Adipose tissue (tissue), 3 donors: ENCODE measurements around the gene PRDM16. TPM values are rescaled to one million over a fixed set of nuclear protein-coding genes. Genes with fewer than 3 reads are reported as not detected.
"Not testable (repeated sequence)": the region's sequence is repeated elsewhere in the genome, so short reads cannot be mapped to it uniquely, and the experiment has no call there.

Source experiments
- H3K27ac ChIP-seq: one replicate; pipeline ENCODE4 v1.5.1; 2013; ENCODE audit warnings: low read depth, low read length
- WGBS, 3 donors: extraction: QIAGEN DNeasy Blood & Tissue Kit; methylation state at CpG; one replicate each; pipeline ENCODE4 v1.1.7; 2013; 5-methylcytosine and 5-hydroxymethylcytosine counted together
- polyA plus RNA-seq, 3 donors: library from polyadenylated mRNA; stranded (reverse); fragments of 200-250 nt; gene quantifications; one replicate each; pipeline ENCODE4 v1.2.3, GENCODE V29; 2013
- donor health status: healthy with polysubstance abuse.
- donor health status: Bipolar disorder and iron deficiency.
- donor health status: healthy.

PRDM16 gene
- polyA plus RNA-seq, 3 donors, result 1.6 to 3.6 (median 1.6) TPM

DNA sequence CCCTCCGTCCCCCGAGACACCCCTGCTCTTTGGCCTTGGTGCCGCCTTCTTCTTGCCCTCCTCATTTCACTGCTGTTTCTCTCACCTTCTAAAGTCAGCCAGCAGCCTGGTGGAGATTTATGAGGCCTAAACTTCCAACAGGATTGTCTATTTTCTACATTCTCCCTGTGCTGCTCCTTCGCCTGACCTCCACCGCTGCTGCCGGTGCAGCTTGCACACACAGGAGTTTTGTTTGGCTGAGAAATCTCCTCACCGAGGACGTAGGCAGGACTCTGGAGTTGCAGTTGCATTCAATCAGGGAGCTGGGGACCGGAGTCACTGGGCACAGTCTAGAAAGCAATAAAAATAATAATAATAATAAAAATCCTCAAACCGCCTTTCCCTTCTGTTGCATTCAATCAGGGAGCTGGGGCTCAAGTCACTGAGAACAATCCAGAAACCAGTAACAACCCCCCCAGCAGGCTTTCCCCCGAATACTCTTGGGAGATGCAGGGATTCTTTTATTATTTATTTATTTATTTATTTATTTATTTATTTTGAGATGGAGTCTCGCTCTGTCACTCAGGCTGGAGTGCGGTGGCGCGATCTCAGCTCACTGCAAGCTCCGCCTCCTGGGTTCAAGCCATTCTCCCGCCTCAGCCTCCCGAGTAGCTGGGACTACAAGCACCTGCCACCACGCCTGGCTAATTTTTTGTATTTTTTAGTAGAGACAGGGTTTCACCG, 19.1 kb downstream of the PRDM16 start:
- 73 to 81% (median 80%) methylated on average over 20 of the region's 20 CpGs for WGBS, 3 donors
- H3K27ac ChIP-seq, result not testable (repeated sequence)

DNA sequence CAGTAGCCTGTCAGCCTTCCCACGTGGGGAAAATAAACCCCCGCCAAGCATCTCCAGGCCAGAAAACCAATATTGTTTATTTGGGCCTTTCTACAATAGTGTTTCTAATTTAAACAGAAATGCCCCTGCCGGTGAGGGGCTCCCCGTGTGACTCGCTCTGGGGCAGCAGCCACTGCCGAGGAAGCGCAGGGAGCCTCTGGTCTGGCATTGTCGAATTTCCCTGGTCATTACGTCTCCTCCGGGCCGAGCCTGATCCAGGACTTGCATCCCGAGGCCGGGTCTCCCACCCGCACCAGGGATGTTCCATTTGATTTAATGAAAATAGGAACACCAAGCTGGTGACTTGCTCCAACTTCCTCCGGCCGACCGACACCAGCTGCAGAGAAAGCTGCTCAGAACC, 20.5 kb downstream of the PRDM16 start:
- WGBS, 3 donors, result 79 to 86% (median 83%) methylated on average over 17 of the region's 17 CpGs
- no peak overlapping the region for H3K27ac ChIP-seq

DNA sequence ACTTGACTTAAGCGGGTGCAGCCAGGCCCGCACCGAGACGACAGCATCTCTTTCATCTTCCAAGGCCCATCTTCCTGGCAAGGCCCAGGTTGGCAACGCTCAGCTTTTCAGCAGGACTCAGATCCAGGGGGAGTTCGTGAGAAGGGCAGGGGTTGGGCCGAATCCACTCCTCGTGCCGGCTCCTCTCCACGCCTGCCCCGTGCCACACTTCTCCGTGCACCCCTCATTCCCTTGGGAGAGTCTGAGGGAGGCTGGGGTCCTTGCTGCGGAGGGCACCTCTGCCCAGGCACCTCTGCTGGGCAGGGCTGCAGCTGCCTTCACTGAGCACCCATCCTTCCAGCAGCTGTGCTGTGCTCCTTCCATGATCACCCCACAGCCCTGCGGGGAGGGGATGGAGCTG, 22.3 kb downstream of the PRDM16 start:
- 87 to 94% (median 88%) methylated on average over 14 of the region's 14 CpGs for WGBS, 3 donors
- no peak overlapping the region for H3K27ac ChIP-seq

DNA sequence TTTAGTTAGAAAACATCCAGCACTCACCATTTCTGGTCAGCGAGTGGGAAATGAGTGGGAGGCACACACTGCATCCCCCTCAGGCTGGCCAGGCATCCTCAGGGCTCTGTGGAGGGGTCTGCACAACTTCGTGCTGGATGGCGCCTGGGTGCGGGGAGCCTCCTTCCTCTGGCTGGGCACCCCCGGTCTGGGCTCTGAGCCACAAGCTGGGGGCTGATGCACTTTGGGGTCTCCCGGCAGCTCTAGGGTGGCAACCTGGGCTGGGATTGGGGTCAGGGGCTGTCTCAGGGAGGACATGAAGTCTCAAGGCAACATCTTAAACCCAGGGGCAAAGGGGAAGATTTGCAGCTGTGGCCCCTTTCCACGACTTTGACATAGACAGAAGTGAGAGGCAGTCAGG, 23.5 kb downstream of the PRDM16 start:
- 66 to 88% (median 69%) methylated on average over 7 of the region's 7 CpGs for WGBS, 3 donors
- no peak overlapping the region for H3K27ac ChIP-seq

DNA sequence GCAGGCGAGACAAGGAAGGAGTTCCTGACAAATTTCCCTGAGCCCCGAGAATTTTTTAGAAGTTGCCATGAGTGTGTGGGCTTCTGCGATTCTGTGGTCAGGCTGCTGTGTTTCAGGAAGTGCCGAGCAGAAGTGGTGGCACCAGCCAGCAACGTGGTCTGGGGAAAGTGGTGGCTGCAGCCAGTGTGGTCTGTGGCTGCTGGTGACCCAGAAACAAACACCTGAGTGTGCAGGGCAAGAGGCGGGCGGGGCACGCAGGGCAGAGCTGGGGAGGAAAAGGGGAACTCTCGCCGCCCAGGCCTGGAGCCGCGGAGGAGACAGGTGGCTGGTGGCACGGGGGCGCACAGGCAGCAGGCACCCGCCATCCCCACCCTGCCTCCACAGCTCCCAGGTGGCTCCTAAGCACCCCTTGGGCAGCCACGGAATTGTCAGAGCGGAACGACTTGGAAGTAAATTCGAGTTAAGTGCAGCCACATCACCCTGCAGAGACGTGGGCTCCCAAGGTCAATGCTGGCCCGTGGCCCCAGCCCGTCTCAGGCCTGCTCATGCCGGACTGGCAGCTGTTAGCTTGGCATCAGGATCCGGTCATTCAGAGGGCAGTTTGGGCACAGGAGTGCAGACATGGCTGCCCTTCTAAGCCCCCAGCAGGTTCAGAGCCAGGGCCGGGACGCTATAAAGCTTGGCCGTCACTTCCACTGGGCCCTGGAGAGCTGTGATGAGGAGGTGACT, 25.1 kb downstream of the PRDM16 start:
- 34 to 63% (median 61%) methylated on average over 23 to 27 of the region's 27 CpGs for WGBS, 3 donors
- no peak overlapping the region for H3K27ac ChIP-seq

DNA sequence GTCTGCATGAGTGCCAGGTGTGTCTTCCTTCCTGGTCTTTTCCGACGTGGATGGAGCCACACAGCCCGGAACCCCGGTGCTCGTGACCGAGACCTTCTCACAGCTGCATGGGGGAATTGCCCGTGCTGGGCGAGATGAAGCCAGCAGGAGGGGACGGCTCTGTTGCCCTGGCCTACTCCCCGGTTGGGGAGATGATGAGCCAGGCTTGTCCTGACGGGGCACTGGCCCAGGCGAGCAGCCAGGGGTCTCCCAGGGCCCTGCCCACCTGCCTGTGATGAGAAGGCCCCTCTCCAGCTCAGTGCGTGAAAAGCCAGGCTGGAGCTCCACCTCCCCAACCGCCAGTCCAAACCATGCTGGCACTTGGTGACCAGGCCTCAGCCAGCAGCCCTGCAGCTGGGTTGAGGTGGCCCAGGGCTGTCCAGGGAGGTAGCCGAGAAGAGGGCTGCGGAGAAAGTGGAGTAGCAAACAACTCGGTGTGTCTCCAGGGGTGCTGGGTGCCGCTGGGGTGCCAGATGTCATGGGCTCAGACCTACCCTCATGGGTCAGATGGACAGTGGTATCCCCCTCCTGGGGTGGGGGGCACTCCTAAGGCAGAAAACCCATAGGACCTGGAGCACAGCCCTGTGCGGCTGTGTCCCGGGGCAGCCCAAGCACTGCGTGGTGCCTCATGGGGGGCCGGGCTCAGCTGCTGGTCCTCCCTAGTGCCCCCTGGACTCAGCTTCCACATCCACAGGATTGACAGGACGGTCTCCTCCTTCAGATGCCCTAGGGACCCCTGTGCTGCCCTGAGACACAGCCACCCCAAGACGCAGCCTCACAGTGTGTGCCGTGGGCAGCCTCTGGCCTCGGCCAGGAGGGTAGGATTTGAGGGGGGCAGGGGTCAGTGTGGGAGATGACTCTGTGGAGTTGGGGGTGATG, 26.1 kb downstream of the PRDM16 start:
- 81 to 87% (median 85%) methylated on average over 25 to 26 of the region's 26 CpGs for WGBS, 3 donors
- no peak overlapping the region for H3K27ac ChIP-seq

DNA sequence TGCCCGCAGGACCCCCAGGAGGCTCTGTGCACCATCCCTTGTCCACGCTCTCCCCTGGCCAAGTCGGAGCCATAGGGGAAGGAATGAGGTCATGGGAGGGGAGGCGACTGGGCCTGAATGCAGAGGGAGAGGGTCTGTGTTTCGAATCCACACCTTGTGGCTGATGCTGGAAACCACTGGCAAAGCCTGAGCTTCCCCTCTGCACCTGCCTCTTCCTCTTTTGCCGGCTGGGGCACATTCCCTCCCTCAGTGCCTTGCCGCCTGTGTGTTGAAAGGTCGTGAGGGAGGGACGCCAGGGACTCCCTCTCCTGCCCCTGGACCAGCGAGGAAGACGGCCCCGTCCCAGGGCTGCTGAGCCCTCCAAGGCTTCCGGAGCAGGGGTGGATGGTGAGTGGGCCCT, 27.3 kb downstream of the PRDM16 start:
- WGBS, 3 donors, result 45 to 80% (median 56%) methylated on average over 12 to 13 of the region's 13 CpGs
- no peak overlapping the region for H3K27ac ChIP-seq

DNA sequence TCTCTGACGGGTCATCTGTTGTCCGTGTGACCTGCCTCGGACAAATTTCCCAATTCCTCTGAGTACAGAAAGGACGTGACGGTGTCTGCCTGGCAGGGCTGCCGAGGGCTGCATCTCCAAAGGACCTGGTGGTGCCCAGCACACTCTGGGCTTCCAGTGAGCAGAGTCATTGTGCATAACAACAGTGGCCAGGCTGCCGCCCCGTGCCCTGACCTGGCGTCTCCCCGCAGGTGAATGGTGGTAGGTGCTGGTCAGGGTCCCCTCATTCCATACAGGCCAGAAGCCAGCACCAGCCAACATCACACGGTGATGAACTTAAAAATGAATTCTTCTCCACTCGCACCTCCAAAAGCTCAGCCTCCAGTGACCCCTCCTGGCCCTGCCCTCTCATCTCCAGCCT, 28.2 kb downstream of the PRDM16 start:
- 76 to 82% (median 76%) methylated on average over 12 of the region's 12 CpGs for WGBS, 3 donors
- no peak overlapping the region for H3K27ac ChIP-seq

DNA sequence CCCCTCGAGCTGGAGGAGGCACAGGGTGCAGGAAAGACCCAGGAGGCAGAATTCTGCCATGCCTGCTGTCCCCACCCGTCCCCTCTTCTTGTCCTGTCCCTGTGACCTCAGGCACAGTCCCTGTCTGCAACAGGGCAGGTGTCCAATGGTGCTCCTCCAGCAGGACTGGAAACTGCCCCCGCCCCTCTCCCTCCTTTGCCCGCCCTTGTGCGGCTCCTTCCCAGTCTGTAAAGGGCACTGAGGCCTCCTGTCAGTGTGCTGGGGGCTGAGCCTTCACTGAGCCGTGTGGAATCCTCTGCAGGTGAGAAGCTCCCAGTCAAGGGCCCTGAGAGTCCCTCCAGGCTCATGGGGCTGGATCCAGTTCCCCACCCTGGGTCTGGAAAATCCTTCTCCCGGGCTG, 28.9 kb downstream of the PRDM16 start:
- 54 to 69% (median 58%) methylated on average over 2 to 7 of the region's 7 CpGs for WGBS, 3 donors
- no peak overlapping the region for H3K27ac ChIP-seq

DNA sequence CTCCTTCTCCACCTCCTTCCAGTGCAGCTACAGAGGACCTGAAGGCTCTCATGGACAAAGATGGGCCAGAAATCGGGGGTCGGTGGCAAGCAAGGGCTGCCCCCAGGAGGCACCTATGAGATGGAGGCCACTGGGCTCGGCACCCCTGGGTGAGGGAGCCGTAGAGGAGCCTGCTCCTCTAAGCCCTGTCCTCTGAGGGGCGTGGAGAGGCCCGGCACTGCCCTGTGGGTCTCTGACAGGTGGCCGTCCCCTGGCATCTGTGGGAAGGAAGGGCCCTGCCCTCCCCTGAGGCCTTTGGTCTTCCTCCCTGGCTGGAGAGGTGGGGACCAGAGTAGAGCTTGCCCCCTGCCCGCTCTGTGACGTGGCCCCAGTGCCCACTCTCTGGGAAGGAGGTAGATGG, 30.9 kb downstream of the PRDM16 start:
- 88 to 92% (median 90%) methylated on average over 9 of the region's 9 CpGs for WGBS, 3 donors
- H3K27ac ChIP-seq, result no peak overlapping the region

DNA sequence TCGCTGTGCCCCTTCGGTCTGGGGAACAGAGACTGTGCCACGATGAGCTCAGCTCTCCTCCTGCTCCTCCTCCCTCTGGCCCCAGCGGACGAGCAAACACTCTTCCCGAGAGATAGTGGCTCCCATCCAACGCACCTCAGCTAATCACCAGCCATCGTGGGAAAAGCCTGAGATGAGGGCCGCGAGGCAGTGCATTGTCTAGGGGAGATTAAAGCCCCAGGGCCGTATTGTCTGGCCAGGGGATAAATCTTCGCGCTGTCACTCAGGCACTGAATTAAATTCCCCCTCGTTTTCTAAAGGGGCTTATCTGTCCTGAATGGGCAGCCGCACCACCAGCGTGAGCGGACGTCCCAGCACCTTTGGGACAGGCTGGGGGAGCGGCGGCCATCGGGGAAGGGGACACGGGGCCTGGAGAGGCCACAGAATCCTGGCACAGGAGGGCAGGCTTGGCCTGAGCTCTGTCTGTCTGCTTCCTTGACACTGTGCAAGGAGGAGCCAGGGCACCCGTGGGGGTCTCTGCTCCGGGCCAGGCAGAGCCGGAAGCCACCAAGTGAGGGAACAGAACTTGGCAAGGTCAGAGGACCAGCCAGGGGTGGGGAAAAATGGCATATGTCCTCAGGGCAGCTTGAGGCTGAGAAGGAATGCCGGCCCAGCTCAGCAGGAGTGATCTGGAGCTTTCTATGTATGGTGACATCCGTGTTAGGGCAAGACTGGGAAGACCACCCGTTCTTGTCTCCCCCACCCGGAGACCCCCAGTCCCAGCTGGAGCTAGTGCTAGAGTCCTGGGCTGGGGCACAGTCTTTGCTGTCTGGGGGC, 32.3 kb downstream of the PRDM16 start:
- WGBS, 3 donors, result 45 to 66% (median 54%) methylated on average over 25 to 29 of the region's 29 CpGs
- no peak overlapping the region for H3K27ac ChIP-seq

DNA sequence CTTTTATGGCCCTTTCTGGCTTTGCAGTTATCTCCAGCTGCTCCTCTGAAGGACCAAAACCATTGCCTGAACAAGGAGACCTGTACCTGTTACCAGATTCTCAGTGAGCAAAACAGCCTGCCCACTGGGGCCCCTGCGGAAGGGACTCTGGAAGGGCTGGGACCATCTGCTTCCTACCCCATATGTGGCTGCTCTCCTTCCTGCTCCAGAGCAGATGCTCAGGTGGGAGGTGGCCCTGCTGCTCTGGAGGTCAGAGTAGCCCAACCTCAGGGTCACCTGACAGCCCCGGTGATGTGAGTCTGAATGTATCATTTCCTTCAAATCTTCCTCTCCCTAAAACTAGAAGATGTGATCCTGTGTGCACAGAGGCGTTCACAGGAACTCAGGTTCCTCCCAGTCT, 33.6 kb downstream of the PRDM16 start:
- WGBS, 3 donors, result 50 to 86% (median 55%) methylated on average over 3 of the region's 3 CpGs
- H3K27ac ChIP-seq, result no peak overlapping the region

DNA sequence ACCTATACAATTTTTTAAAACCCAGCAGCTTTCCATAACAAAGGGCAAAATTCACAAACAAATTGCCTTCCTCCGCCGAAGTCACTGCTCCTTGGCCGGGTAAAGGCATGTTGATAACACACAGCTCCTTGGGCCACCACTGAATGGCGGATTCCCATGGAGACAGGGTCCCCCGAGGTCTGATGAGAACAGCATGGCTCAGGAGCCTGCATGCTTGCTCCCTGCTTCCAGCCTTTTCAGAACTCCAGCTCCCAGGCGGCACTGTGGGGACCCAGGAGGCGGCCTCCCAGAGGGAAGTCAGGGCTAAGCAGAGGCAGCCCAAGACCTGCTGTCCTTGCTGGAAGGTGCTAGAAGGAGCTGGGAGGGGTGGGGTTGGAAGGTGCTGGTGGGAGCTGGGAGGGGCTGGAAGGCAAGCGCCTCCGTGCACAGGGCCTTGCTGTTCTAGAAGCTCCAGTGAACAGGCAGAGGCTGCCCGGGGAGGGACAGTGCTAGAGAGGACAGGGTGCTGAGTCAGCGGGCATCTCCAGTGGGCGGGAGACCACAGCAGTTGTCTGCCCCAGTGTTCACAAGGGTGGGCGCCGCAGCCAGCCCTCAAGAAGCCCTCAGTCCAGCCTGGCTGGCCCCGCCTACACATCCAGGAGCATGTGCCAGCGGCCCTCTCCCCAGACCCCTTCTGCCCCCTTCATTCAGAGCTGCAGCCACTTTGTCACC, 35.1 kb downstream of the PRDM16 start:
- H3K27ac ChIP-seq, result no peak overlapping the region
- WGBS, 3 donors, result 84 to 88% (median 85%) methylated on average over 14 to 16 of the region's 16 CpGs

DNA sequence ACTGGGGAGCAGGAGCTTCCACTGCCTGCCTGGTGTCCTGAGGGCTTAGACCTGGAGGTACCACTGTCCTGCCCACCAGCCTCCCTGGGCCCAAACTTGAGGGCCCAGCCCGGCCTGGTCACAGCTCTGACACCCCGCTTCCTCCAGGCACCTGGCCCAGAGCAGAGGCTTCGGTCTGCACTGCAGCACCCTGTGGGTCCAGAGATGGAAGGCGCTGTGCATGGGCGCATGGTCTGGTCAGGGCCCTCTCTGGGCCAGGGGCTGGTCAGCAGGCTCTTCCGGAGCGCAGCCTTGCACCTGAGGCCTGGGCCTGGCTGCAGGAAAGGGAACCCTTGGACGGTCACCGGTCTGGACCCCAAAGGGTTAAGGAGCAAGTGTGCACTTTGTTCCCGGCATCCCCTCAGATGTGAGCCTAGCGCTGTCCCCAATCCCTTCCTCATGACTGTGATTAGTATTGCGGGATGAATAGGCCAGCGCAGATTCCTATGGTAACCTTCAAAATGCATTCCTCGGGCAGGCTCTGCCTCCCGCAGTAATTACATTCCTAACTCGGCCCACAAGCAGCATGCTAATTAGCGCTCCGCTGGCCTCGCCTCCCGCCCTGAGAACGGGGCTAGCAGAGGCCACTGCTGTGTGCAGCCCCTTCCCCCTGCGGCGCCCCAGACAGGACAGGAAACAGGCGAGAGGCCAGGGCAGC, 36.3 kb downstream of the PRDM16 start:
- no peak overlapping the region for H3K27ac ChIP-seq
- 59 to 69% (median 59%) methylated on average over 24 of the region's 24 CpGs for WGBS, 3 donors

DNA sequence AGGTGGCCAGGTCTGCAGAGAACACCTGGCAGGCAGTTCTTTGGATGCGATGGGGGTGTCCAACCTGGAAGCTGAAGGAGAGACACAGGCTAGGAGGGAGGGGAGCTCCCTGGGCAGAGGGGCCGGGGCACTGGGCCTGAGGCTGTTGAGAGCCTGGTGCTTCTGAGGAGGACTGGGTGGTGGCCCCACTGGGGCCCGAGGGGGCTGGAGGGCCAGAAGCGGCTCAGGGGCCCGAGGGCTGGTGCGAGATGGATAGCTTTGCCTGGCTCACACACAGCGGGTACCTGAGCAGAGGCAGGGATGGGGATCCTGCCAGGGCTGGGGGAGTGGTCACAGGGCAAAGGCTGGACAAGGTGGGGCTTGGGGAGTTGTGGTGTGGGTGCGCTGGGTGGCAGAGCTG, 37.2 kb downstream of the PRDM16 start:
- H3K27ac ChIP-seq, result no peak overlapping the region
- 89 to 97% (median 90%) methylated on average over 8 of the region's 8 CpGs for WGBS, 3 donors

DNA sequence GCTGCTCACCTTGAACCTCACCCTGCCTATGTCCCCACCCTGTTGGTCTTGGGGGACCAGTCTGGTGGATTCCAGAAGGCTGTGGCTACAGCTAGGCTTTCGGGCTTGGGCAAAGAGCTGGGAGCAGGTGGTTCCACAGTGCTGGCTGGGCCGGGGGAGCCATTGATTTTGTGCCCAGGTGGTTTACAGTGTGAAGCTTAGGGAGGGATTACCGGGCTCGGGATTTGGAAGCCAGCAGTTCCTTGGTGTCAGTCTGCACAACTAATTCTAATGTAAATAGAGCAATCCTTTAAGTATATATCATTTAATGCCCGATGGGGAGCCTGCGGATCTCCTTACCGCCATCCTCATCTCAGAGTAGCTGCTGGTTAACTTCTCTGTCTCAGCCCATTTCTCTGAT, 38.2 kb downstream of the PRDM16 start:
- H3K27ac ChIP-seq, result no peak overlapping the region
- WGBS, 3 donors, result 77 to 86% (median 85%) methylated on average over 7 of the region's 7 CpGs

DNA sequence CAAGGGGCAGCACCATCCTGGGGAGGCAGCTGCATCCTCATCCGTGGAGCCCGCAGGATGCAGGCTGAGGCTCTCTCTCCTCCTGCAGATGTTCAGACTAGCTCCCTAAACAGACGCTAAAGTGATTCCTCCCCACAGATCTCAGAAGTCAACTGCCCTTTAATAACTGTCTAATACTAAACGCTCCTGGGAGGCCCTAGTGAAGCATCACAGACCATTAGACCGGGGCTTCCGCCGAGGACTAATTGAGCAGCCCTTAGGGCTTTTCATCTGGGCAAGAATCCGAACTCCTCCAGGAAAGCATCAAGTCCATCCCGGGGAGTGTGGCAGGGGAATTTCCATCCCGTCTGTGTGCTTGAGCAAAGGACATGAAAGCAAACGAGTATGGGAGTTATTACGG, 40.4 kb downstream of the PRDM16 start:
- no peak overlapping the region for H3K27ac ChIP-seq
- WGBS, 3 donors, result 37 to 74% (median 42%) methylated on average over 12 of the region's 12 CpGs
